Naive thymus-derived CD8-positive, alpha-beta T cell (primary cell): ENCODE measurements around the gene DYDC2. TPM values are rescaled to one million over a fixed set of nuclear protein-coding genes. Genes with fewer than 3 reads are reported as not detected.

Experiments used
- ATAC-seq, 2 donors: fragments of 150-1000 bp; cut with Tn5 transposase in 1 of 2; sonication (Bioruptor Pico), chemical (Tn5 transposase) in 1 of 2; 1 replicate in 1 of 2; 2 replicates in 1 of 2; pipeline ENCODE4 v1.10.0; 2021; ENCODE audit warnings: mild to moderate bottlenecking in 2 of 2, moderate library complexity in 2 of 2
- POLR2A ChIA-PET: fragments of 350-600 bp; sonication (Branson Sonifier 250); formaldehyde crosslinking; loops from one replicate; lab custom pipeline; 2021; ENCODE audit warnings: antibody characterized with exemption; lab: Charles Lee
- DNase-seq, 10 donors: peaks; one replicate each; pipeline versions ENCODE4 v3.0.0 to v3.0.0-alpha.2; 2020 to 2022
- H3K27ac Mint-ChIP-seq, 10 donors: one replicate each; pipeline ENCODE4 v1.8.0; 2020 to 2022; ENCODE audit warnings: mild to moderate bottlenecking in 10 of 10, mixed read lengths in 10 of 10, moderate library complexity in 4 of 10, inconsistent platforms in 1 of 10
- H3K27me3 Mint-ChIP-seq, 5 donors: one replicate each; pipeline ENCODE4 v1.8.0; 2021 to 2022; ENCODE audit warnings: mixed read lengths in 5 of 5
- H3K36me3 Mint-ChIP-seq, 3 donors: one replicate each; pipeline ENCODE4 v1.8.0; 2020 to 2022; ENCODE audit warnings: mixed read lengths in 3 of 3, mild to moderate bottlenecking in 2 of 3, inconsistent platforms in 1 of 3
- H3K4me1 Mint-ChIP-seq, 4 donors: one replicate each; pipeline ENCODE4 v1.8.0; 2021 to 2022; ENCODE audit warnings: mixed read lengths in 4 of 4
- H3K4me3 Mint-ChIP-seq, 10 donors: one replicate each; pipeline ENCODE4 v1.8.0; 2020 to 2022; ENCODE audit warnings: mild to moderate bottlenecking in 10 of 10, mixed read lengths in 10 of 10, moderate library complexity in 6 of 10, inconsistent platforms in 1 of 10
- H3K9me3 Mint-ChIP-seq, 9 donors: one replicate each; pipeline ENCODE4 v1.8.0; 2020 to 2022; ENCODE audit warnings: mixed read lengths in 9 of 9, mild to moderate bottlenecking in 3 of 9, inconsistent platforms in 1 of 9, moderate library complexity in 1 of 9
- polyA plus RNA-seq, 3 donors: library from polyadenylated mRNA; unstranded; fragments of 300-500 nt; fragmentation: Illumina TruSeq; gene quantifications; one replicate each; pipeline ENCODE4 v1.2.3, GENCODE V29; 2021
- total RNA-seq, 8 experiments: library from RNA in 2 of 8; stranded (reverse) in 2 of 8; gene quantifications; one replicate each; pipeline ENCODE4 v1.2.3 and lab custom pipeline; 2021 to 2026

The DYDC2 gene
- total and polyA plus RNA-seq, 5 experiments from 2014 or later, result not detected

DNA sequence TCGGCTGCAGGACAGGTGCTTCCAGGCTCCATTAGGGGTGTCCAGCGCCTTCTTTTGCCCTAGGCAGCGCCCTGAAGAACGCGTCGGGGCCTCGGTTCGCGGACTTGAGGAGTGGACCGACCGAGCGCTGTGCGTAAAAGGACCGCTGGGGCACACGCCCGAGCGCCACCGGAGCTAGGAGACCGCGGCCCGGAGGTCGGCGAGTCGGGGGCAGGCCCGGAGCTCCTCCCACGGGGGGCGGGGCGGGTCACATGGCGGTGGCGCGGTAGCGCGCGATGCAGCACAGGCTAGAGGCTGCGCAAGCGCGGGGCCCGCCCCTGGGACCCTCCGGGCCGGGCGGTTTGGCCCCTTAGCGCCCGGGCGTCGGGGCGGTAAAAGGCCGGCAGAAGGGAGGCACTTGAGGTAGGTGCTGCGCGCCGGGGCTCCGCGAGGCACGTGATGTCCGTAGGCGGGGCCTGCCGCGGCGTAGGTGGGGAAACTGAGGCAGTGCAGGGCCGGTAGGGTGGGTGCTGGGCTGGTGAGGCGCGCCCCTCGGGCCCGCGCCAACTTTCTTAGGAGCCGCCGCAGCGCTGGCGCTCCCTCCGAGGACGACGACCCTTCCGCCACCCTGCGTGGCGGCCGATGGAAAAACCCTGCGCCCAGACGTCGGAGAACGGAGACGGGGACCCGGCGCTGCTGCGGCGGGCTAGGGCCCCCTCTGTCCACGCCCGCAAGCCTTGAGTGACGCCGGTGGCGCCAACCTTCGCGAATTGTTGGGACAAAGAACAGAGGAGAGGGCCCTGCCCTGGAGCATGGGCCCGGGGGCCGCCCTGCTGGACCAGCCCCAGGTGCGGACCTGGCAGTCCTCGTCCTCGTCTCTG is 51.9 kb downstream of the DYDC2 start, which contains the start of gene PRXL2A:
Gene PRXL2A (plus strand): TSS at position 310 of the 860 bp plus-strand sequence. CDS start 11,917 bp downstream, outside the sequence.
- peak; percentile 95 for ATAC-seq
- peaks cover 19 to 41% (median 27%) of the 10 kb centered on the region in 4 donors for H3K4me1 Mint-ChIP-seq
- H3K4me3 Mint-ChIP-seq, result peak within 1 kb of the TSS; percentile 85 to 96 (median 94)
- POLR2A ChIA-PET, result interaction anchor here (0.6 to 1.3 kb wide), 8 partner anchors 35 to 267 kb away, joined by 3 to 11 read pairs (median 4); no protein-coding TSS in a partner anchor
- peak; percentile 72 to 89 (median 78) for DNase-seq
- H3K36me3 Mint-ChIP-seq, result no peaks in the 10 kb centered on the region
- H3K27me3 Mint-ChIP-seq, result peaks cover 0 to 6% (median 0%) of the 10 kb centered on the region in 5 donors
- H3K9me3 Mint-ChIP-seq, result no peaks in the 10 kb centered on the region
- peak within 1 kb of the TSS; percentile 45 to 92 (median 79) for H3K27ac Mint-ChIP-seq

DNA sequence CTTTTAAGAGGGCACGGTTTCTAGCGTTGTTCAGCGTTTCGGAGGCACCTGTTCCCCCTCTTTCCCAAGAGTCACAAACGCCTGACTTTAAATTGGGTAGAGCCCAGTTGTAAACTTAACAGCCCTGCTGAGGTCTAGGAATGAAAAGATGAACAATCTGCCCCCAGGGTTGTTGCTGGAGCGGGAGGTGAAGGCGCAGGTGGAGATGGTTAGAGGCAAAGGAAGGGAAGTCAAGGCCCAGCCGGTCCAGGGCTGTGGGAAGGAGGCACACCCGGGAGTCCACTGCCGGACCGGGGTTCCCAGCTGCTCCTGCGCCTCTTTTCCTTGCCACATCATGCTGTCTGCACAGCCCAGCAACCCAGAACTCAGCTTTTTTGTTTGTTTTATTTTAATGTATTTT is 52.5 kb downstream of the DYDC2 start:
- POLR2A ChIA-PET, result no interaction called here

DNA sequence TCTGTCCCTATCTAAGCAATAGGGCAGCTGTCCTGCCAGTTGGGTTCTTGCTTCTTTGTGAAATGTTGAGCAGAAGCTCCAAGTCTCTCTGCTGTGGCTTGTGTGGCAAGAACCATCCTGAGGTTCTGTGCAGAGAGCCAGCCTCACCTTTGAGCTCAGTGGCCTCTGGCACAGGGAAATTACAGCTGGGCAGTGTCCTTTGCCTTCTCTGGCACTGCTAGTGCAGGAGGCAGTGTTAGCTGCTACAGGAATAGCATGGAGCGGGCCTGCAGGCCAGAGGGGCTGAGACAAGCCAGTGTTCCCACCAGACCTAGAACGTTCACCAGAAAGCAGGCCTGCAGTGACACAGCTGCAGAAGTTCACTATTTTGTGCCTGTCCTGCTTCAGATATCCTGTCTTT is 53.5 kb downstream of the DYDC2 start:
- Mint-ChIP-seq H3K4me1 (peaks cover 19 to 47% (median 29%) of the 10 kb centered on the region in 4 donors), H3K27me3 (peaks cover 0 to 6% (median 0%) of the 10 kb centered on the region in 5 donors), H3K9me3 (no peaks in the 10 kb centered on the region), H3K36me3 (no peaks in the 10 kb centered on the region), H3K4me3 (peak overlapping the region in 8 of 10 donors; percentile 32 to 96 (median 75)), H3K27ac (peak overlapping the region in 3 of 10 donors; percentile 40 to 46 (median 46))
- no peak for ATAC-seq
- POLR2A ChIA-PET, result no interaction called here
- DNase-seq, result no peak

More for the DNA sequence above, 52.5 kb downstream of the DYDC2 start:
- H3K9me3 Mint-ChIP-seq, result no peaks in the 10 kb centered on the region
- ATAC-seq (no peak), DNase-seq (no peak)
- peaks cover 0 to 6% (median 0%) of the 10 kb centered on the region in 5 donors for H3K27me3 Mint-ChIP-seq
- no peaks in the 10 kb centered on the region for H3K36me3 Mint-ChIP-seq
- H3K27ac Mint-ChIP-seq, result peak overlapping the region in 5 of 10 donors; percentile 20 to 79 (median 63)
- peak overlapping the region; percentile 74 to 96 (median 90) for H3K4me3 Mint-ChIP-seq
- peaks cover 19 to 47% (median 28%) of the 10 kb centered on the region in 4 donors for H3K4me1 Mint-ChIP-seq

DNA sequence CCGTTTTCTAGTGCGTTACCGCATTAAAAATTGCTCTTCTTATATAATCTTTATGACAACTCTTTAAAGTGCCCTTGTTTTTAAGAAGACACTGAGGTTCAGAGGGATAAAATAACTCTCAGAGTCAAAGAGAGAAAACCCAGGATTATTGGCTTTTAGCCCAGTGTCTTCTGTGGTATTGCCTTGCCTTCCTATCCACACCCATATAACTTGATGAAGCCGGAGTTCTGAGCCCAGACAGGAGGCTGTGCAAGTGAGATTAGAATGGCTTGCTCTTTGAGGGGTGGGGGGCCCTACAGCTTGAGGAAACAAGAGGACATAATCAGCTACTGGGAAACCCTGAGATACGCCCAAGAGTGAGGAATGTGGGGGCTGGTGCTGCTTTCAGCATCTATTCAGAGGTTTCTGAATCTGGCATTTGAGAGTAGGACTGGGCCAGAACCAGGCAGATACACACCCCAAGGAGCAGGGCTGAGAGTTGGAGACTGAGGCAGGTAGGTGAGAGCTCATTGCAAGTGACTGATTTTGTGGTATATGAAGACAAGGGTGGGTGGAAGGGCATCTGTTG is 54.1 kb downstream of the DYDC2 start:
- DNase-seq (no peak), ATAC-seq (no peak)
- POLR2A ChIA-PET, result interaction anchor here (0.6 to 1.2 kb wide), 2 partner anchors 20 to 75 kb away, joined by 3 to 4 read pairs; no protein-coding TSS in a partner anchor
- no peaks in the 10 kb centered on the region for H3K9me3 Mint-ChIP-seq
- peaks cover 19 to 47% (median 30%) of the 10 kb centered on the region in 4 donors for H3K4me1 Mint-ChIP-seq
- H3K4me3 Mint-ChIP-seq, result no peak overlapping the region
- no peaks in the 10 kb centered on the region for H3K36me3 Mint-ChIP-seq
- peak overlapping the region in 2 of 10 donors; percentile 10 to 13 for H3K27ac Mint-ChIP-seq
- peaks cover 0 to 6% (median 0%) of the 10 kb centered on the region in 5 donors for H3K27me3 Mint-ChIP-seq

DNA sequence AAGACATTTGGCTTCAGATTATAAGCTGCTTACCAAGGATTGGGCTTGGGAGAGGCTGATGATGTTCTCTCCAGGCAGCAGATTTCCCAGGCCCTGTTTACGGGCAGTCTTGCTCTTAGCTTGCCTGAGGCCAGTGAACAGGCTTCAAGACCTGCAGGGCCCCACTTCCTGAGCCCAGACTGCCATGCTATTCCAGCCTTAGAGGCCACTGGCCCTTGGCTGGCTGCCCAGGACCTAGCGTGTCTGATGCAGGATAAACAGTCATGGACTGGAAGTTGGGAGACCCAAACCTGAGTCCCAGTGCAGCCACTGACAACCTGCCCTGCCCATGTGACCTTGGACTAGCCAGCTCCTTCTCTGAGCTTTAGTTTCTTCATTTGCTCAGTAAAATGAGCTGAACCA is 54.7 kb downstream of the DYDC2 start:
- no peak overlapping the region for H3K4me3 Mint-ChIP-seq
- DNase-seq (no peak), ATAC-seq (no peak)
- H3K27ac Mint-ChIP-seq, result no peak overlapping the region
- H3K27me3 Mint-ChIP-seq, result peaks cover 0 to 6% (median 0%) of the 10 kb centered on the region in 5 donors
- H3K4me1 Mint-ChIP-seq, result peaks cover 19 to 51% (median 31%) of the 10 kb centered on the region in 4 donors
- POLR2A ChIA-PET, result interaction anchor here (0.6 to 1.2 kb wide), 2 partner anchors 20 to 75 kb away, joined by 3 to 4 read pairs; no protein-coding TSS in a partner anchor
- no peaks in the 10 kb centered on the region for H3K36me3 Mint-ChIP-seq
- H3K9me3 Mint-ChIP-seq, result no peaks in the 10 kb centered on the region

DNA sequence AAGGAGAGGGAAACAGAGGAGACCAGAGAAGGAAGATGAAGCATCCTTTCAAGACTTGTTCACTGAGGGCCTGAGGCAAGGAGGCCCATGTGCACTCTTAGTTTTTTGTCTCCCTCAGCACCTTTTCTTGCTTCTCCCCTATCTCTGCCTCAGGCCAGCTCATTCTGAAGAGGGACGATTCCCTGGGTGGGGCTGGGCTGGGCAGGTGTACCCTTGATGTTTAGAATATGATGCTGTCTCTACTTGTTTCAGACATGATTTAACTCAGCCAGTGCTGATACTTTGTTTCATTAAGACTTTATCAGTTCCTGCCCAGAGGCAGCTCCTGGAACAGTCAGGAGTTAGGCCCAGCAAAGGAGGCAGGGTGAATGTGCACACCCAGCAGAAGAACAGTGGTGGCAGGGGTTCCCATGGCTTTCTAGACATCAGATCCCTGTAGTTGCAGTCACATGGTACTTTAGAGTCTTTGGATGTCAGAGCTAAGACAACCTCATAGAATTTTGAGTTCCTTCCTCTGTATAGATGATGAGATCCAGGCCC is 55.2 kb downstream of the DYDC2 start:
- H3K4me1 Mint-ChIP-seq, result peaks cover 19 to 53% (median 31%) of the 10 kb centered on the region in 4 donors
- H3K27me3 Mint-ChIP-seq, result peaks cover 0 to 6% (median 0%) of the 10 kb centered on the region in 5 donors
- H3K27ac Mint-ChIP-seq, result peak overlapping the region in 2 of 10 donors; percentile 17 to 46
- POLR2A ChIA-PET, result interaction anchor here (1.2 kb wide), 1 partner anchor 19 kb away, joined by 4 read pairs; no protein-coding TSS in a partner anchor
- H3K9me3 Mint-ChIP-seq, result no peaks in the 10 kb centered on the region
- no peak overlapping the region for H3K4me3 Mint-ChIP-seq
- DNase-seq, result no peak
- no peak for ATAC-seq
- no peaks in the 10 kb centered on the region for H3K36me3 Mint-ChIP-seq

DNA sequence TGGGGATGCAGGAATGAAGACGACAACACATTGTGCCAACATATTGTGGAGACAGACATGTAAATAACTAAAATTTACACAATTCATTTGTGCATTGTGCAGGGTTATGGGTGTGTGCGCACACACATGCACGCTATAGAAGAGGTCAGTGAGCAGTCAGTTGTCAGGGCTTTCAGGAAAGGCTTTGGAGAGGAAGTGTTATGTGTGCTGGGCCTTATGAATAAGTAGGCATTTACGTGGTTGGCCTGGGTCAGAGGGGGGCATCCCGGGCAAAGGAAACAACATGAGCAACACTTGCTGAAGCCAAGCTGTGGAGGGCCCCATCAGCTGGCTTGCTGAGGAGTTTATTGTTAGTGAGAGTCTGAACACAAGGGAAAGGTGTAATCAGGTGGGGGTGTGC is 55.9 kb downstream of the DYDC2 start:
- POLR2A ChIA-PET, result interaction anchor here (0.9 kb wide), 1 partner anchor 32 kb away, joined by 3 read pairs; no protein-coding TSS in a partner anchor
- peaks cover 0 to 4% (median 0%) of the 10 kb centered on the region in 5 donors for H3K27me3 Mint-ChIP-seq
- ATAC-seq (no peak), DNase-seq (no peak)
- no peaks in the 10 kb centered on the region for H3K9me3 Mint-ChIP-seq
- H3K4me3 Mint-ChIP-seq, result no peak overlapping the region
- H3K36me3 Mint-ChIP-seq, result no peaks in the 10 kb centered on the region
- H3K27ac Mint-ChIP-seq, result peak overlapping the region in 1 of 10 donors; percentile 8
- H3K4me1 Mint-ChIP-seq, result peaks cover 18 to 52% (median 30%) of the 10 kb centered on the region in 4 donors

DNA sequence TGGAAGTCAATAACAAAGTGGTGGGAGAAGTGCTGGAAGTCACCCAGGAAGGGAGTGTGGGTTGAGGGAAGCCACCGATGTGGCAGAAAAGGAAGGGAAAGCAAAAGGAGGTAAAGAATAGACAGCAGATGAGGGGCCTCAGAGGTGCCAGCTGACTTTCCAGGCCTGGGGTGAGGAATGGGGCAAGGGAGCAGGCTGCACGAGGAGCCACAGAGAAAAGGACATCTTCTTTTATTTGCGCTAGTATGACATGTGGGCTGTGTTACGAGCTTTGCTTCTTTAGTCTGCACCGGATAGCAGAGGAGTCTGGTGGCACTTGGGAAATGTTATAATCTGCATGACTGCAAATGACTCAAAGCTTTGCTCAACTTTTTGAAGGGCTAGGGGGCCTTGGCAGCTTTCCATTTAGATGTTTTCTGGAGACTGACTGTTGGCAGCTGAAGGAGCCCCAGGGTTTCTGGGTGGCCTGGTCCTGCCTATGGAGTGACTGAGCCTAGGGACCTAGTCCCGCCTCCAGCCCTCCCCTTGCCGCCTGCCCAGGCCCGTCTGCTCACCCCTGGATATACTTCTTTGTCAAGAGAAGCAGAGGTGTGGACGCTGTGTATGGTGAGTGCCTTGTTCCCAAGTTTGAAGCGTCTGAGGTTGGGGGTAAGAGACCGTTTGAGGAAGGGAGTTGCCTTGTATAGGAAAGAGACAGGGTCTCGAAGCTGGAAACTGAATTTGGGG is 56.9 kb downstream of the DYDC2 start:
- Mint-ChIP-seq H3K27me3 (no peaks in the 10 kb centered on the region), H3K4me1 (peaks cover 12 to 45% (median 25%) of the 10 kb centered on the region in 4 donors), H3K27ac (peak overlapping the region in 2 of 10 donors; percentile 40 to 45), H3K4me3 (no peak overlapping the region), H3K9me3 (no peaks in the 10 kb centered on the region), H3K36me3 (no peaks in the 10 kb centered on the region)
- DNase-seq (no peak), ATAC-seq (no peak)
- POLR2A ChIA-PET, result interaction anchor here (0.9 kb wide), 1 partner anchor 31 kb away, joined by 3 read pairs; no protein-coding TSS in a partner anchor

DNA sequence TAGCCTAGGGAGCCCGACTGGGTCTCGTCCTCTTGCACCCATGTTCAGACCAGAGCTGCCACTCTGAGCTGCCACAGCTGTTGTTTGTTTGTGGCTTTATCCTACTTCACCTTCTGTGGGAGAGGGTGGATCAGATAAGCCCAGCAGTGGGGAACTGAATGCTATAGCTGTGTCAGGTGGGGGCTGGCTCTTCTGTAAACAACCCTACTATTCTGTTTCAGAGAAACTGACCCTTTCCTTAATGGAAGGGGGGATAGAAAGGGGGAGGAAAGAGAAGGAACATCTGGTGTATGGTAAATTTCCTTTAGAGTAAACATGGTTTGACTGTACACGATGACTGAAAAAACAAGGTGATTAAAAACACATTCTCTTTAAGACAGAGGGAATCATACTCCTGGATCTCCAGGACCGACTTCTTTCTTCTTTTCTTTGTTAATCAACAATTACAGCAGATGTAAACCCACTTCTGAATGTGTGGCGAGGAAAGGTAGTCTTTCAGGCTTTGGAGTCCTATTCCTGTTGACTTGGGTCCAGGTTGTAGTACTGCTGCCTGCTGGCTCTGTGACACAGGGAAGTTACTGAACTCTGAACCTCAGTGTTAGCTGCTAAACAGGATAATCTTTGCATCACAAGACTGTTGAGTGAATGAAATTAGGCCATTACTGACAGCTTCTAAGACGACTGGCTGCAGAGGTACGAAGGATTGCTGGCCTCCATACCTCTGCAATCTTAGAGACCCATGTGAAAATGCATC is 57.7 kb downstream of the DYDC2 start:
- DNase-seq (no peak), ATAC-seq (no peak)
- Mint-ChIP-seq H3K36me3 (no peaks in the 10 kb centered on the region), H3K27me3 (no peaks in the 10 kb centered on the region), H3K9me3 (no peaks in the 10 kb centered on the region), H3K4me3 (no peak overlapping the region), H3K27ac (peak overlapping the region in 2 of 10 donors; percentile 40 to 47), H3K4me1 (peaks cover 8 to 39% (median 22%) of the 10 kb centered on the region in 4 donors)
- POLR2A ChIA-PET, result no interaction called here

DNA sequence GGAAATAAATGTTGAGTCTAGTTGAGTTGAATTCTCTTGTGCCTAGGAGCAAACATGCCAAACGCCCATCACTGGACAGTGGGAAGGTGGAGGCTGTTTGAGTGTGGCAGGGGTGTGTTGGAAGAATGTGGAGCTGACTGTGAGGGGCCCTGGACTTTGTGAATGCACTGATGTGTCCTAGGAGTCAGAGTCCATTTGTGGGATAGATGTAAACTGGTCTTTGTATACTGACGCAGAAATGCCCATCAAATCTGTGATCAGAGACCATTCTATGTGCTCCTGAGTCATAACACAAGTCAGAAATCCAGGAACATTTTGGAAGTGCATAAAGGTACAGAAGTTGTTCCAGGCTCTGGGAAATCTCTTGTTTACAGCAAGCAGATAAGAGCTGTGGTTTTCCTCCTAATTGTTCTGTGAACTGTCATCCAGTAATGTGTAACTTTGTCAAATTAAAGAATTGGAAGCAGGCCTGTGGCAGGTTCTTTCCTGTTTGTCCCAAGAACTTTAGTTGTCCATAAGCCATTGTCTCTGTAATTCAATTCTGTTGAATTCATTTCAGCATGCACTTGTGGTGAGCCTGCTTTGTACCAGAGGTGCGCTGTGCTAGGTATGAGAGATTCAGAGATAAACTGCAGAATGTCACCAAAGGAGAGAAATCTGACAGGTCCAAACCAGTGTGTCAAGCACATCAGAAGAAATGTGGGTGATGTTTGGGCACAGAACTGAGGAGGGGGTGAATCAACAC is 59.3 kb downstream of the DYDC2 start:
- H3K9me3 Mint-ChIP-seq, result no peaks in the 10 kb centered on the region
- H3K27me3 Mint-ChIP-seq, result no peaks in the 10 kb centered on the region
- POLR2A ChIA-PET, result no interaction called here
- peak overlapping the region in 3 of 10 donors; percentile 57 to 82 (median 63) for H3K27ac Mint-ChIP-seq
- peaks cover 0 to under 1% (median 0%) of the 10 kb centered on the region in 3 donors for H3K36me3 Mint-ChIP-seq
- H3K4me1 Mint-ChIP-seq, result peaks cover 10 to 25% (median 13%) of the 10 kb centered on the region in 4 donors
- H3K4me3 Mint-ChIP-seq, result no peak overlapping the region
- DNase-seq, result no peak
- ATAC-seq, result no peak
